T-helper 2 cell treated with Interferon-gamma antibody and Interleukin-4, amounts not matched to agents 100 ng/mL and 5 ng/mL, for 36 hours (primary cell): Measurements from ENCODE around the gene MKNK1. TPM values are rescaled to one million over a fixed set of nuclear protein-coding genes. Genes with fewer than 3 reads are reported as not detected.

Experiments
- intact Hi-C: fragments of 100-400 bp; cut with micrococcal nuclease; formaldehyde crosslinking; loops from one replicate; pipeline ENCODE4 v1.15.1; 2023
- total RNA-seq: library from RNA; stranded (reverse); gene quantifications from 2 replicates; pipeline ENCODE4 v1.2.3, GENCODE V29; 2022

Gene MKNK1
- total RNA-seq, 1 donor from 2014 or later, result 75.4 TPM

DNA sequence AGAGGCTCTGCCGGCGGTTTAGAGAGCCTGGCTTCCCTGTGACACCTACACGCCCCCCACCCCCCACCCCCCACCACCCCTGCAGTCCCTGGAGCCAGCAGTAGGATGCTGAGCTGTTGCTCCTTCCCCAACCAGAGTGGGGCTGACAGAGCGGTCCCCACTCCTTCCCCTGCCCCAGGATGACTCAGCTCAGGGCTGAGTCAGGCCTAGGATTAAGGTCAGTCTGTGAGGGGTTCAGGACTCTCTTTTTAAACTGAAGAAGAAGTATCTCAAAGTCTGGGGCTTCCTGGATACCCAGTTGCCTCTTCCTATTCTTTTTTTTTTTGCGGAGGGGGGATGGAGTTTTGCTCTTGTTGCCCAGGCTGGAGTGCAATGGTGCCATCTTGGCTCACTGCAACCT lies 95.3 kb downstream of the MKNK1 start:
- intact Hi-C loops, result no loop called here

Other genes starting within 250 kb of the MKNK1 start
- 2.9 and 5.1 TPM in 2 replicates for gene FAAH, start 210.0 kb downstream of the MKNK1 start, total RNA-seq
- gene DMBX1, start 114.4 kb downstream of the MKNK1 start, total RNA-seq, result 0.05 TPM in 1 of 2 replicates, not detected in the other
- gene KNCN, start 52.6 kb downstream of the MKNK1 start, total RNA-seq, result not detected in 2 replicates
- gene MOB3C, start 12.5 kb upstream of the MKNK1 start, total RNA-seq, result 18.9 and 19.3 TPM in 2 replicates
- 50.7 and 52.0 TPM in 2 replicates for gene ATPAF1, start 64.1 kb upstream of the MKNK1 start, total RNA-seq
- gene TEX38, start 67.6 kb upstream of the MKNK1 start, total RNA-seq, result not detected in 2 replicates
- 88.3 and 90.2 TPM in 2 replicates for gene EFCAB14, start 114.8 kb upstream of the MKNK1 start, total RNA-seq
- not detected in 2 replicates for gene CYP4B1, start 194.8 kb upstream of the MKNK1 start, total RNA-seq